Measurements from ENCODE around the gene BTBD6.

- TF ChIP-seq CTCF (IDR thresholded peaks at IDR 0.05) (peak; percentile 84), SIN3A (IDR thresholded peaks at IDR 0.05; ENCODE audit: borderline replicate concordance, insufficient read depth, low read depth, low read length) (no peak)
These were observed 33.2 kb downstream of the BTBD6 start for GRCh38 chr14:105281371-105282097.

Data from Panc1 (cell line).